IMR-90 (cell line): Measurements from ENCODE around the gene EXOC3L4. TPM values are rescaled to one million over a fixed set of nuclear protein-coding genes. Genes with fewer than 3 reads are reported as not detected.
A peak's percentile ranks its signal among the peaks of the same experiment; 100 is the strongest.

Source experiments
- ATAC-seq: fragments of 200-7000 bp; cut with Tn5 transposase; 2 replicates; pipeline ENCODE4 v1.9.1; 2020; ENCODE audit warnings: low read depth, mild to moderate bottlenecking, moderate library complexity
- BruUV-seq: library from RNA; stranded (reverse); fragments of 400-500 nt; replicated peaks from 2 replicates; lab custom pipeline; 2021; lab: Mats Ljungman, UMichigan
- CTCF ChIA-PET: fragments of 300-600 bp; formaldehyde crosslinking; extraction: SDS; loops from one replicate; lab custom pipeline; 2021; ENCODE audit warnings: antibody characterized with exemption; lab: Yijun Ruan, JAX
- POLR2A ChIA-PET: fragments of 300-600 bp; sonication (Branson Sonifier 250); formaldehyde crosslinking; loops from one replicate; lab custom pipeline; 2022; ENCODE audit warnings: antibody characterized with exemption; ENCODE audit not compliant: unreplicated experiment; lab: Charles Lee
- DNase-seq: peaks from one replicate; pipeline ENCODE4 v3.0.0; 2013
- H2AFZ ChIP-seq: replicated peaks from 2 replicates; pipeline ENCODE3; 2013; ENCODE audit warnings: low read length, mild to moderate bottlenecking; ENCODE audit not compliant: poor library complexity
- H2AK5ac ChIP-seq: 2 replicates; pipeline ENCODE4 v1.6.1; 2013; ENCODE audit warnings: low read depth, low read length, inconsistent platforms
- H2AK9ac ChIP-seq: replicated peaks from 2 replicates; pipeline ENCODE3; 2013; ENCODE audit warnings: mild to moderate bottlenecking, low read depth, low read length, moderate library complexity; ENCODE audit not compliant: poor library complexity
- H2BK120ac ChIP-seq: 2 replicates; pipeline ENCODE4 v1.6.1; 2013; ENCODE audit warnings: low read depth, low read length, inconsistent platforms
- H2BK15ac ChIP-seq: 3 replicates; pipeline ENCODE4 v1.6.1; 2013; ENCODE audit warnings: low read depth, low read length, inconsistent platforms
- H2BK20ac ChIP-seq: 2 replicates; pipeline ENCODE4 v1.6.1; 2013; ENCODE audit warnings: low read depth, mild to moderate bottlenecking, inconsistent platforms, low read length, moderate library complexity
- H2BK5ac ChIP-seq: 2 replicates; pipeline ENCODE4 v1.6.1; 2013; ENCODE audit warnings: mild to moderate bottlenecking, low read depth, low read length, inconsistent platforms; ENCODE audit not compliant: poor library complexity, severe bottlenecking
- H3K14ac ChIP-seq: replicated peaks from 2 replicates; pipeline ENCODE4 v1.6.1; 2013; ENCODE audit warnings: low read depth, low read length, inconsistent platforms
- H3K18ac ChIP-seq: 2 replicates; pipeline ENCODE4 v1.6.1; 2013; ENCODE audit warnings: low read depth, low read length, control low read depth
- H3K23ac ChIP-seq: 2 replicates; pipeline ENCODE4 v1.6.1; 2013; ENCODE audit warnings: low read depth, low read length, inconsistent platforms
- H3K27ac ChIP-seq: 2 replicates; pipeline ENCODE4 v1.5.1; 2013; ENCODE audit warnings: mild to moderate bottlenecking, control low read depth, low read length; ENCODE audit not compliant: insufficient read depth
- H3K27me3 ChIP-seq: 2 replicates; pipeline ENCODE4 v1.6.1; 2013; ENCODE audit warnings: low read length; ENCODE audit not compliant: control insufficient read depth, insufficient read depth
- H3K36me3 ChIP-seq: 2 replicates; pipeline ENCODE4 v1.6.1; 2013; ENCODE audit warnings: low read length, mixed read lengths; ENCODE audit not compliant: control insufficient read depth, insufficient read depth
- H3K4ac ChIP-seq: 2 replicates; pipeline ENCODE4 v1.6.1; 2013; ENCODE audit warnings: low read depth, low read length, inconsistent platforms
- H3K4me1 ChIP-seq: 2 replicates; pipeline ENCODE4 v1.6.1; 2013; ENCODE audit warnings: low read length, mixed read lengths; ENCODE audit not compliant: control insufficient read depth, insufficient read depth
- H3K4me2 ChIP-seq: 2 replicates; pipeline ENCODE4 v1.6.1; 2013; ENCODE audit warnings: low read depth, mild to moderate bottlenecking, control low read depth, low read length, moderate library complexity
- H3K4me3 ChIP-seq: 2 replicates; pipeline ENCODE4 v1.5.1; 2013; ENCODE audit warnings: low read depth, mild to moderate bottlenecking, control low read depth, low read length, moderate library complexity; ENCODE audit not compliant: insufficient read depth
- H3K56ac ChIP-seq: 2 replicates; pipeline ENCODE4 v1.6.1; 2013; ENCODE audit warnings: low read length, inconsistent platforms; ENCODE audit not compliant: insufficient read depth; ENCODE audit errors: extremely low read depth
- H3K79me1 ChIP-seq, 2 experiments: 2 replicates each; pipeline ENCODE4 v1.6.1; 2013; ENCODE audit warnings: low read length in 2 of 2, inconsistent platforms in 1 of 2, low read depth in 1 of 2
- H3K9ac ChIP-seq: 2 replicates; pipeline ENCODE4 v1.6.1; 2013; ENCODE audit warnings: low read depth, low read length, control low read depth
- H3K9me1 ChIP-seq: 2 replicates; pipeline ENCODE4 v1.6.1; 2013; ENCODE audit warnings: low read length, inconsistent platforms; ENCODE audit not compliant: insufficient read depth
- H3K9me3 ChIP-seq: 2 replicates; pipeline ENCODE4 v1.6.1; 2013; ENCODE audit warnings: low read length; ENCODE audit not compliant: control insufficient read depth, insufficient read depth
- H4K20me1 ChIP-seq: 2 replicates; pipeline ENCODE4 v1.6.1; 2013; ENCODE audit warnings: low read length, inconsistent platforms; ENCODE audit not compliant: insufficient read depth
- H4K5ac ChIP-seq: 2 replicates; pipeline ENCODE4 v1.6.1; 2013; ENCODE audit warnings: mild to moderate bottlenecking, low read depth, low read length, control low read depth
- H4K8ac ChIP-seq, 2 experiments: 2 replicates each; pipeline ENCODE4 v1.6.1; 2013; ENCODE audit warnings: low read depth in 2 of 2, low read length in 2 of 2, control low read depth in 1 of 2, inconsistent platforms in 1 of 2
- H4K91ac ChIP-seq: 2 replicates; pipeline ENCODE4 v1.6.1; 2013; ENCODE audit warnings: low read depth, low read length, inconsistent platforms; ENCODE audit not compliant: insufficient read depth
- CEBPB ChIP-seq: IDR thresholded peaks from 2 replicates; pipeline ENCODE4 v1.6.1; 2012; ENCODE audit warnings: low read depth, low read length, improper control_type of control experiment
- CHD1 ChIP-seq: IDR thresholded peaks from 2 replicates; pipeline ENCODE4 v1.6.1; 2012; ENCODE audit warnings: low read depth, low read length, improper control_type of control experiment
- MAFK ChIP-seq: IDR thresholded peaks from 2 replicates; pipeline ENCODE4 v1.6.1; 2012; ENCODE audit warnings: low read depth, low read length, improper control_type of control experiment
- MAZ ChIP-seq: IDR thresholded peaks from 2 replicates; pipeline ENCODE4 v1.6.1; 2012; ENCODE audit warnings: low read depth, mild to moderate bottlenecking, low read length, improper control_type of control experiment, moderate library complexity, borderline replicate concordance
- WGBS, 2 experiments: methylation state at CpG; one replicate each; pipeline versions ENCODE4 v1.1.5 to v1.1.7; 2013; ENCODE audit warnings: missing lambda C conversion rate in 2 of 2; ENCODE audit not compliant: insufficient read length in 1 of 2; ENCODE audit errors: extremely low coverage in 2 of 2; 5-methylcytosine and 5-hydroxymethylcytosine counted together
- dilution Hi-C: fragments of 300-500 bp; cut with HindIII; formaldehyde crosslinking; loops from one replicate; pipeline ENCODE4 v1.14.3; 2018; ENCODE audit warnings: low sequenced_read_pairs; ENCODE audit not compliant: unreplicated experiment
- in situ Hi-C: fragments of 300-500 bp; cut with MboI; formaldehyde crosslinking; loops from 3 replicates; pipeline ENCODE4 v1.14.3; 2019; ENCODE audit warnings: low sequenced_read_pairs, inconsistent platforms, mixed read lengths
- intact Hi-C: fragments of 100-400 bp; cut with micrococcal nuclease; formaldehyde crosslinking; loops from 2 replicates; pipeline ENCODE4 v1.10.0; 2022
- polyA plus RNA-seq, 3 experiments: library from polyadenylated mRNA; depleted of rRNA; stranded (reverse); fragments of >200 nt; gene quantifications; 2 replicates each; pipeline ENCODE4 v1.2.3, GENCODE V29; 2012; ENCODE audit warnings: low replicate concordance in 1 of 3
- total RNA-seq: library from RNA; depleted of rRNA; stranded (reverse); fragments of >200 nt; gene quantifications from 2 replicates; pipeline ENCODE4 v1.2.3, GENCODE V29; 2012

The EXOC3L4 gene
- total and polyA plus RNA-seq, 2 of the 4 experiments (the other 2 are of a cell fraction) = not detected

DNA sequence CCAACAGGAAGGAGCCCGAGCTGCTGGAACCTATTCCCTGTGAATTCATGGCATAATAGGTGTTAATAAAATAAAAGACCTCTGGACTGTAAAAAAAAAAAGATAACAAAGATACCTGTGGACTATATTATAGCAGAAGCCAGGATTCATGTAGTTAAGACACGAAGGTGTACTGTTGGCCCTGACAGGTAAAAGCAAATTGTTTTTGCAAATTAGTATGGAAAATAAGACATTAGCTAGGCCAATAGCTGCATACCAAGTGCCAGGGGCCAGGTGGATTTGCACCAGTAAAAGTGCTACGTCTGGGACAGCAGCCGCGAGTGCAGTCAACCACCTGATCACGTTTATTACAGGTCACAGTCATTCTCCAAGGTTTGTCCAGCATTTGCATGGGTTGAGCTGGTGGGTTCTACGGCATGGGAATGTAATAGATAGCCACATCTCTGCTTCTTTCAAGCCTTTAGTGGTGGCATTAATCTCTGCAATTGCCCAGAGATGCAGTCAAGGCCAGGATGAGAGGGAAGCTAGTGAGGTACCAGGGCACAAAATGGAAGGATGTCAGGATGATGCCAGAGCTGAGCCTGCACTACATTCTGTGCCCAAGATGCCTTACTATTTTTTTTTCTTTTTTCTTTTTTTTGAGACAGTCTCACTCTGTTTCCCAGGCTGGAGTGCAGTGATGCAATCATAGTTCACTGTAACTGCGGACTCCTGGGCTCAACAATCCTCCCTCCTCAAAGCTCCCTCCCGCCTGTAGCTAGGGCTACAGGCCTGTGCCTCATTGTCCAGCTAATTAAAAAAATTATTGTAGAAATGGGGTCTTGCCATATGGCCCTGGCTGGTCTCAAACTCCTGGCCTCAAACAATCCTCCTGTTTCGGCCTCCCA, 55.1 kb downstream of the EXOC3L4 start:
- H3K4me1 ChIP-seq = no peaks in the 10 kb centered on the region
- H3K23ac ChIP-seq = no peak overlapping the region
- H3K18ac ChIP-seq = no peak overlapping the region
- H4K91ac ChIP-seq = no peak overlapping the region
- ChIA-PET CTCF (interaction anchor here (0.6 kb wide), 1 partner anchor 41 kb away, joined by 4 read pairs; no protein-coding TSS in a partner anchor), POLR2A (no interaction called here)
- TF ChIP-seq CEBPB = 0 out of 2 replicates have a peak, but pooled peaks have one; percentile 18
- TF ChIP-seq CHD1 = no peak
- no peak for TF ChIP-seq MAZ
- no peak for TF ChIP-seq MAFK
- no peak overlapping the region for H2AK5ac ChIP-seq
- H2BK5ac ChIP-seq = no peak overlapping the region
- H3K9ac ChIP-seq = no peak overlapping the region
- H3K56ac ChIP-seq = no peak overlapping the region
- no peak overlapping the region for H2BK15ac ChIP-seq
- H4K5ac ChIP-seq = no peak overlapping the region
- no peak overlapping the region for H2BK20ac ChIP-seq
- H3K9me3 ChIP-seq = no peaks in the 10 kb centered on the region
- no peak overlapping the region for H4K8ac ChIP-seq
- intact Hi-C loops (no loop called here), in situ Hi-C loops (no loop called here), dilution Hi-C loops (no loop called here)
- no peak overlapping the region for H3K14ac ChIP-seq
- no peaks in the 10 kb centered on the region for H4K20me1 ChIP-seq
- no peak overlapping the region for H3K27ac ChIP-seq
- H3K27me3 ChIP-seq = peaks cover 20% of the 10 kb centered on the region
- no peak overlapping the region for H3K4me3 ChIP-seq
- no peak overlapping the region for H2BK120ac ChIP-seq
- no peak for ATAC-seq
- H2AFZ ChIP-seq = no peak overlapping the region
- no peaks in the 10 kb centered on the region for H3K9me1 ChIP-seq
- H3K79me1 ChIP-seq = no peaks in the 10 kb centered on the region
- no peak overlapping the region for H2AK9ac ChIP-seq
- WGBS, 2 experiments = 72% methylated on average over 3 of the region's 10 CpGs; no CpG with 5 or more reads in 1 of the 2 experiments
- no peak overlapping the region for H3K4me2 ChIP-seq
- no peak overlapping the region; the same call in 1 of the 2 replicates for H3K4ac ChIP-seq
- BruUV-seq = no TSS peak
- H3K36me3 ChIP-seq = no peaks in the 10 kb centered on the region
- no peak for DNase-seq
